Kidney (tissue), 14 donors: ENCODE data around the gene SPTBN1. TPM values are rescaled to one million over a fixed set of nuclear protein-coding genes. Genes with fewer than 3 reads are reported as not detected.

ENCODE experiments used
- DNase-seq, 5 donors: peaks; one replicate each; pipeline ENCODE4 v3.0.0-alpha.2; 2013 to 2020
- FAIRE-seq: peaks from 2 replicates; lab custom pipeline; 2012; peaks lifted over from hg19 to GRCh38; lab: Jason Lieb, UNC
- H3K27ac ChIP-seq, 2 donors: one replicate each; pipeline ENCODE4 v1.7.0; 2013; ENCODE audit warnings: low read depth in 2 of 2, low read length in 2 of 2, inconsistent platforms in 1 of 2
- H3K27me3 ChIP-seq: one replicate; pipeline ENCODE4 v1.7.1; 2013; ENCODE audit warnings: low read length, inconsistent platforms; ENCODE audit not compliant: control insufficient read depth, insufficient read depth
- H3K36me3 ChIP-seq, 3 donors: one replicate each; pipeline versions ENCODE4 v1.7.0 to v1.7.1; 2013; ENCODE audit warnings: low read length in 3 of 3, control low read depth in 1 of 3, inconsistent platforms in 1 of 3; ENCODE audit not compliant: insufficient read depth in 3 of 3, control insufficient read depth in 2 of 3
- H3K4me1 ChIP-seq, 3 donors: one replicate each; pipeline versions ENCODE4 v1.7.0 to v1.7.1; 2013; ENCODE audit warnings: low read length in 3 of 3, inconsistent platforms in 1 of 3, low read depth in 1 of 3; ENCODE audit not compliant: control insufficient read depth in 2 of 3, insufficient read depth in 2 of 3
- H3K4me3 ChIP-seq, 3 donors: one replicate each; pipeline versions ENCODE4 v1.7.0 to v1.8.1; 2013; ENCODE audit warnings: low read length in 3 of 3, control low read depth in 1 of 3, inconsistent platforms in 1 of 3
- H3K9ac ChIP-seq, 3 donors: one replicate each; pipeline versions ENCODE4 v1.7.0 to v1.7.1; 2013; ENCODE audit warnings: low read length in 3 of 3, control low read depth in 1 of 3, inconsistent platforms in 1 of 3
- H3K9me3 ChIP-seq, 3 donors: one replicate each; pipeline versions ENCODE4 v1.7.0 to v1.7.1; 2013; ENCODE audit warnings: low read length in 3 of 3, control low read depth in 1 of 3, inconsistent platforms in 1 of 3; ENCODE audit not compliant: control insufficient read depth in 2 of 3, insufficient read depth in 1 of 3
- intact Hi-C: fragments of 100-400 bp; cut with DNase I; formaldehyde crosslinking; loops from one replicate; pipeline ENCODE4 v1.11.1; 2022
- polyA plus RNA-seq: library from polyadenylated mRNA; stranded (reverse); fragments of 350-450 nt; fragmentation: Illumina TruSeq; extraction: RNeasy Lipid Tissue Mini Kit (QIAGEN cat#74804); gene quantifications from one replicate; pipeline ENCODE4 v1.2.3, GENCODE V29; 2014; ENCODE audit warnings: low read depth, low replicate concordance; ENCODE audit not compliant: insufficient read depth
- total RNA-seq: library from RNA; stranded (reverse); fragmentation: NEBNext Ultra II Directional; extraction: Animal tissue kit (Norgen Biotek cat#: 25700); gene quantifications from one replicate; pipeline ENCODE4 v1.2.1, GENCODE V29; 2021
- TF ChIP-seq, protein P1 (sequence below): IDR thresholded peaks from 3 replicates; pipeline ENCODE4 v1.5.1; 2012; ENCODE audit warnings: mild to moderate bottlenecking, moderate library complexity, borderline replicate concordance; ENCODE audit not compliant: insufficient read depth; ENCODE audit errors: extremely low read depth
- donor health status: control.
- donor health status: control.
- donor health status: control.
- donor health status: control.
- donor health status: control.
- donor health status: DM: yes; HTN: yes; CAD: no.
- donor health status: Normal renal cell carcinoma (clear cell type).

The SPTBN1 gene
- total and polyA plus RNA-seq, 2 donors from 2014 or later, result 93.2 to 313 TPM

- no peak overlapping the region for H3K27ac ChIP-seq
- no peak overlapping the region for H3K4me3 ChIP-seq
- no peaks in the 10 kb centered on the region for H3K27me3 ChIP-seq
- peaks cover 0 to 39% (median 24%) of the 10 kb centered on the region in 3 donors for H3K4me1 ChIP-seq
- FAIRE-seq (no peak), DNase-seq (no peak)
- no peak overlapping the region for H3K9ac ChIP-seq
- H3K36me3 ChIP-seq, result no peaks in the 10 kb centered on the region
- TF ChIP-seq, protein P1, sequence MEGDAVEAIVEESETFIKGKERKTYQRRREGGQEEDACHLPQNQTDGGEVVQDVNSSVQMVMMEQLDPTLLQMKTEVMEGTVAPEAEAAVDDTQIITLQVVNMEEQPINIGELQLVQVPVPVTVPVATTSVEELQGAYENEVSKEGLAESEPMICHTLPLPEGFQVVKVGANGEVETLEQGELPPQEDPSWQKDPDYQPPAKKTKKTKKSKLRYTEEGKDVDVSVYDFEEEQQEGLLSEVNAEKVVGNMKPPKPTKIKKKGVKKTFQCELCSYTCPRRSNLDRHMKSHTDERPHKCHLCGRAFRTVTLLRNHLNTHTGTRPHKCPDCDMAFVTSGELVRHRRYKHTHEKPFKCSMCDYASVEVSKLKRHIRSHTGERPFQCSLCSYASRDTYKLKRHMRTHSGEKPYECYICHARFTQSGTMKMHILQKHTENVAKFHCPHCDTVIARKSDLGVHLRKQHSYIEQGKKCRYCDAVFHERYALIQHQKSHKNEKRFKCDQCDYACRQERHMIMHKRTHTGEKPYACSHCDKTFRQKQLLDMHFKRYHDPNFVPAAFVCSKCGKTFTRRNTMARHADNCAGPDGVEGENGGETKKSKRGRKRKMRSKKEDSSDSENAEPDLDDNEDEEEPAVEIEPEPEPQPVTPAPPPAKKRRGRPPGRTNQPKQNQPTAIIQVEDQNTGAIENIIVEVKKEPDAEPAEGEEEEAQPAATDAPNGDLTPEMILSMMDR, result no peak
- no peaks in the 10 kb centered on the region for H3K9me3 ChIP-seq
- intact Hi-C loops, result no loop called here
These were observed 79.6 kb downstream of the SPTBN1 start for GRCh38 chr2:54535599-54536195.

GRCh38 chr2:54536720-54537119 is 80.6 kb downstream of the SPTBN1 start:
- intact Hi-C loops, result no loop called here
- no peaks in the 10 kb centered on the region for H3K9me3 ChIP-seq
- H3K4me1 ChIP-seq, result peaks cover 0 to 30% (median 21%) of the 10 kb centered on the region in 3 donors
- no peak overlapping the region for H3K4me3 ChIP-seq
- TF ChIP-seq, protein P1, result no peak
- DNase-seq, result no peak
- no peaks in the 10 kb centered on the region for H3K27me3 ChIP-seq
- no peaks in the 10 kb centered on the region for H3K36me3 ChIP-seq
- H3K9ac ChIP-seq, result no peak overlapping the region
- H3K27ac ChIP-seq, result no peak overlapping the region
- no peak for FAIRE-seq

DNA sequence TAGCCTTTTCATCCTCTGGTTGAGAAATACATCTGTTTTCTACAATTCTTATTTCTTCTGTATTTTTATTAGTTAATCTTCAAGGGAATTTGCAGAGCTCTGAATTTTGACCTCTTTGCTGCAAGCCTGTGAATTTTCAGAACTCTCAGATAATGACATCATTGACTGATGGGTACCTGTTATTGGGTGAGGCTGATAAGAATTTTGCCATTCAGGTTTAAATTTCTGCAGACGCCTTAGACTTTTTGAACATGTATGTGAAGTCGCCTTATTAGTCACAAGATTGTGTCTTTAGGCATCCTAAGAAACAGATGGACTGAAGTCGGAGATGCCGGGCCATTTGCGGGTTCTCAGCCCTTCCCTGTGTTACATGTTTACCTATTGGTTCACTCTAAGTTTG is 82.4 kb downstream of the SPTBN1 start:
- intact Hi-C loops, result no loop called here
- Histone ChIP-seq H3K4me1 (peaks cover 0 to 21% (median 17%) of the 10 kb centered on the region in 3 donors), H3K27me3 (no peaks in the 10 kb centered on the region), H3K4me3 (no peak overlapping the region), H3K9ac (no peak overlapping the region), H3K27ac (no peak overlapping the region), H3K36me3 (no peaks in the 10 kb centered on the region), H3K9me3 (no peaks in the 10 kb centered on the region)
- FAIRE-seq (no peak), DNase-seq (no peak)
- TF ChIP-seq, protein P1, result no peak

DNA sequence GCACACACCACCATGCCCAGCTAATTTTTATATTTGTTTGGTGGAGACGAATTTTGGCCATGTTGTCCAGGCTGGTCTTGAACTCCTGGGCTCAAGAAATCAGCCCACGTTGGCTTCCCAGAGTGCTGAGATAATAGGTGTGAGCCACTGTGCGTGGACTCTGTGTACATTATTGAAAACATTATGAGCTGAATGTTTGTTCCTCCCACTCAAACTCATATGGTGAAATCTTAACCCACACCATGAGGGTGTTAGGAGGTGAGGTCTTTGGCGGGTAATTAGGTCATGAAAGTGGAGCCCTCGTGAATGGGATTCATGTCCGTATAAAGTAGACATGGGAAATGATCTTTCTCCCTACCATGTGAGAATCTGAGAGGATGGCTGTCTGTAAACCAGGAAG is 83.6 kb downstream of the SPTBN1 start:
- Histone ChIP-seq H3K9ac (no peak overlapping the region), H3K36me3 (no peaks in the 10 kb centered on the region), H3K27me3 (no peaks in the 10 kb centered on the region), H3K9me3 (no peaks in the 10 kb centered on the region), H3K4me3 (no peak overlapping the region), H3K27ac (no peak overlapping the region), H3K4me1 (peaks cover 3 to 14% (median 9%) of the 10 kb centered on the region in 3 donors)
- intact Hi-C loops, result no loop called here
- TF ChIP-seq, protein P1, result no peak
- FAIRE-seq, result no peak
- DNase-seq, result no peak
